Adipocyte (in vitro differentiated cells): ENCODE results near the gene SYNE2.

Experiments
- DNase-seq: peaks from one replicate; pipeline ENCODE4 v3.0.0-alpha.2; 2015; ENCODE audit warnings: low read depth
- H3K27me3 ChIP-seq: replicated peaks from 2 replicates; pipeline ENCODE4 v1.7.0; 2013; ENCODE audit warnings: mild to moderate bottlenecking, low read length, moderate library complexity; ENCODE audit not compliant: control insufficient read depth, insufficient read depth
- H3K36me3 ChIP-seq: 2 replicates; pipeline ENCODE4 v1.7.0; 2013; ENCODE audit warnings: low read length, mild to moderate bottlenecking, moderate library complexity; ENCODE audit not compliant: control insufficient read depth, insufficient read depth, severe bottlenecking
- H3K4me1 ChIP-seq: 2 replicates; pipeline ENCODE4 v1.7.0; 2013; ENCODE audit warnings: mild to moderate bottlenecking, low read length, moderate library complexity; ENCODE audit not compliant: control insufficient read depth, insufficient read depth
- H3K4me3 ChIP-seq: 2 replicates; pipeline ENCODE4 v1.7.0; 2013; ENCODE audit warnings: mild to moderate bottlenecking, low read length, moderate library complexity
- H3K9ac ChIP-seq: 2 replicates; pipeline ENCODE4 v1.7.0; 2013; ENCODE audit warnings: mild to moderate bottlenecking, low read length, moderate library complexity
- H3K9me3 ChIP-seq: 2 replicates; pipeline ENCODE4 v1.7.0; 2013; ENCODE audit warnings: mild to moderate bottlenecking, low read length, moderate library complexity; ENCODE audit not compliant: control insufficient read depth

The SYNE2 gene

GRCh38 chr14:64061115-64061514 is 208.3 kb downstream of the SYNE2 start:
- Histone ChIP-seq H3K36me3 (peaks cover 4% of the 10 kb centered on the region), H3K27me3 (no peaks in the 10 kb centered on the region), H3K9ac (no peak overlapping the region), H3K4me3 (no peak overlapping the region), H3K4me1 (no peaks in the 10 kb centered on the region), H3K9me3 (no peaks in the 10 kb centered on the region)
- no peak for DNase-seq

- Histone ChIP-seq H3K9me3 (no peaks in the 10 kb centered on the region), H3K4me1 (no peaks in the 10 kb centered on the region), H3K9ac (no peak overlapping the region), H3K27me3 (no peaks in the 10 kb centered on the region), H3K36me3 (peaks cover 4% of the 10 kb centered on the region), H3K4me3 (no peak overlapping the region)
- DNase-seq = no peak
These were observed 208.9 kb downstream of the SYNE2 start for GRCh38 chr14:64061706-64062105.

GRCh38 chr14:64062381-64063115 is 209.7 kb downstream of the SYNE2 start:
- Histone ChIP-seq H3K27me3 (no peaks in the 10 kb centered on the region), H3K9me3 (no peaks in the 10 kb centered on the region), H3K9ac (no peak overlapping the region), H3K4me1 (no peaks in the 10 kb centered on the region), H3K4me3 (no peak overlapping the region), H3K36me3 (peaks cover 4% of the 10 kb centered on the region)
- no peak for DNase-seq

GRCh38 chr14:64064447-64064846 is 211.6 kb downstream of the SYNE2 start:
- Histone ChIP-seq H3K36me3 (peaks cover 7% of the 10 kb centered on the region), H3K27me3 (no peaks in the 10 kb centered on the region)
- DNase-seq = no peak

GRCh38 chr14:64069634-64070359 is 217.0 kb downstream of the SYNE2 start:
- Histone ChIP-seq H3K36me3 (peaks cover 18% of the 10 kb centered on the region), H3K9ac (no peak overlapping the region), H3K27me3 (no peaks in the 10 kb centered on the region), H3K4me1 (peaks cover 3% of the 10 kb centered on the region), H3K4me3 (no peak overlapping the region), H3K9me3 (no peaks in the 10 kb centered on the region)
- DNase-seq = no peak

More at GRCh38 chr14:64064447-64064846, 211.6 kb downstream of the SYNE2 start:
- Histone ChIP-seq H3K4me3 (no peak overlapping the region), H3K9me3 (no peaks in the 10 kb centered on the region), H3K4me1 (no peaks in the 10 kb centered on the region), H3K9ac (no peak overlapping the region)

- peaks cover 14% of the 10 kb centered on the region for H3K36me3 ChIP-seq
- DNase-seq = peak; percentile 39
- peaks cover 8% of the 10 kb centered on the region for H3K4me1 ChIP-seq
- H3K9me3 ChIP-seq = no peaks in the 10 kb centered on the region
- no peak overlapping the region for H3K9ac ChIP-seq
- no peak overlapping the region for H3K4me3 ChIP-seq
- no peaks in the 10 kb centered on the region for H3K27me3 ChIP-seq
These were observed 222.3 kb downstream of the SYNE2 start for GRCh38 chr14:64074961-64075612.

- DNase-seq = no peak
- Histone ChIP-seq H3K36me3 (peaks cover 18% of the 10 kb centered on the region), H3K4me3 (no peak overlapping the region), H3K27me3 (no peaks in the 10 kb centered on the region), H3K9me3 (no peaks in the 10 kb centered on the region), H3K4me1 (peaks cover 8% of the 10 kb centered on the region), H3K9ac (no peak overlapping the region)
These were observed 222.8 kb downstream of the SYNE2 start for GRCh38 chr14:64075613-64076005.

- Histone ChIP-seq H3K36me3 (peaks cover 29% of the 10 kb centered on the region), H3K9me3 (no peaks in the 10 kb centered on the region), H3K4me1 (no peaks in the 10 kb centered on the region), H3K27me3 (no peaks in the 10 kb centered on the region), H3K4me3 (no peak overlapping the region), H3K9ac (no peak overlapping the region)
- no peak for DNase-seq
These were observed 227.6 kb downstream of the SYNE2 start for GRCh38 chr14:64080452-64080851.

GRCh38 chr14:64081174-64081746 is 228.5 kb downstream of the SYNE2 start:
- H3K36me3 ChIP-seq = peaks cover 32% of the 10 kb centered on the region

GRCh38 chr14:64082837-64083236 is 230.0 kb downstream of the SYNE2 start:
- Histone ChIP-seq H3K9ac (no peak overlapping the region), H3K36me3 (peaks cover 32% of the 10 kb centered on the region), H3K4me3 (no peak overlapping the region), H3K4me1 (no peaks in the 10 kb centered on the region), H3K9me3 (no peaks in the 10 kb centered on the region), H3K27me3 (no peaks in the 10 kb centered on the region)
- DNase-seq = no peak

More at GRCh38 chr14:64081174-64081746, 228.5 kb downstream of the SYNE2 start:
- H3K9ac ChIP-seq = no peak overlapping the region
- H3K27me3 ChIP-seq = no peaks in the 10 kb centered on the region
- DNase-seq = no peak
- H3K9me3 ChIP-seq = no peaks in the 10 kb centered on the region
- H3K4me1 ChIP-seq = no peaks in the 10 kb centered on the region
- no peak overlapping the region for H3K4me3 ChIP-seq

GRCh38 chr14:64088647-64088964 is 235.8 kb downstream of the SYNE2 start:
- H3K4me1 ChIP-seq = no peaks in the 10 kb centered on the region
- no peaks in the 10 kb centered on the region for H3K27me3 ChIP-seq
- no peak for DNase-seq
- no peaks in the 10 kb centered on the region for H3K9me3 ChIP-seq
- H3K36me3 ChIP-seq = peaks cover 36% of the 10 kb centered on the region
- no peak overlapping the region for H3K9ac ChIP-seq
- no peak overlapping the region for H3K4me3 ChIP-seq
